NB4 (cell line): ENCODE data around the gene SORBS1.

Experiments
- MYC ChIP-seq: IDR thresholded peaks from 2 replicates; pipeline ENCODE4 v1.6.1; 2011; ENCODE audit warnings: low read depth, low read length
- POLR2A ChIP-seq: IDR thresholded peaks from 2 replicates; pipeline ENCODE4 v1.6.1; 2011; ENCODE audit warnings: mild to moderate bottlenecking; ENCODE audit not compliant: insufficient read length; ENCODE audit errors: extremely low read depth
- TF ChIP-seq, protein P1 (sequence below): IDR thresholded peaks from one replicate; pipeline ENCODE4 v1.5.1; 2012; ENCODE audit warnings: low read depth, low read length
- TF ChIP-seq, protein P2 (sequence below): IDR thresholded peaks from 2 replicates; pipeline ENCODE4 v1.6.1; 2011; ENCODE audit warnings: low read depth, low read length

DNA sequence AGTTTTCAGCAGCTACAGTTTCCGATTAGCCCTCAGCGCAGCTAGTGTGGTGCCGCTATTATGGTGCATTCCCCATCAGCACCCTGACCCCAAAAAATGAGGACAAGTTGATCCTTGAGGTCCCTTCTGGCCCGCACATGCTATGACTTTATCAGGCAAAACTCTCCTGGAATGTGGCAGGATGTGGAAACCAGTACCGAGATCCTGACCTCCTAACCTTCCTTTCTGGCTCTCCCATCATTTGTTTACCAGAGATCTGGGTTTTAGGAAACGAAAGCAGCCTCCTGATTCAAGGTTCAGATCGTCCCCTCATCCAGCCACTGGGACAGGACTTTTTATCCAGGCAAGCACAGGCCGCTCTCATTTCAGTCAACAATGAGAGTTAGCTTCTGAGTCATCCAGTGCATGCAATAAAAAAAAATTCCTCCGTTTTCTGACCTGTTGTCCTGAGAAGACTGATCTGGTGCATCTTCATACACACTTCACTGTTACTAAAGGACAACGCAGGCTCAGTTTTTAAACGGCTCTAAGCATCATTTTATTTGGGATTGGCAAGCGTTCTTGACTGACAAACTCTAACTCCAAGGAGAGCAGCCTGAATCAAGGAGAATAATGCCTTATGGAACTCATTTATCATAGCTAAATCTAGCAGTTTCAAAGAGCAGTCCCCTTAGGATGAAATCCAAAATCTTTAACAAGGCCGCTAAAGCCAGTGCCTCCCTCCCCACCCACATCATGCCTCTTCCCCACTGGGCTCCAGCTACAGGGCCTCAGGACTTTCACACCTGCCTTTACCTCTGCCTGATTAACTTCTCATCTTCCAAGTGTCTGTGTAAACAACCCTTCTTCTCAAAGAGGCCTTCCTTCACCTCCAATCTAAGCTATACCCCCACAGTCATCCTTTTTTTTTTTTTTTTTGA is 287.5 kb downstream of the SORBS1 start:
- TF ChIP-seq, protein P1, sequence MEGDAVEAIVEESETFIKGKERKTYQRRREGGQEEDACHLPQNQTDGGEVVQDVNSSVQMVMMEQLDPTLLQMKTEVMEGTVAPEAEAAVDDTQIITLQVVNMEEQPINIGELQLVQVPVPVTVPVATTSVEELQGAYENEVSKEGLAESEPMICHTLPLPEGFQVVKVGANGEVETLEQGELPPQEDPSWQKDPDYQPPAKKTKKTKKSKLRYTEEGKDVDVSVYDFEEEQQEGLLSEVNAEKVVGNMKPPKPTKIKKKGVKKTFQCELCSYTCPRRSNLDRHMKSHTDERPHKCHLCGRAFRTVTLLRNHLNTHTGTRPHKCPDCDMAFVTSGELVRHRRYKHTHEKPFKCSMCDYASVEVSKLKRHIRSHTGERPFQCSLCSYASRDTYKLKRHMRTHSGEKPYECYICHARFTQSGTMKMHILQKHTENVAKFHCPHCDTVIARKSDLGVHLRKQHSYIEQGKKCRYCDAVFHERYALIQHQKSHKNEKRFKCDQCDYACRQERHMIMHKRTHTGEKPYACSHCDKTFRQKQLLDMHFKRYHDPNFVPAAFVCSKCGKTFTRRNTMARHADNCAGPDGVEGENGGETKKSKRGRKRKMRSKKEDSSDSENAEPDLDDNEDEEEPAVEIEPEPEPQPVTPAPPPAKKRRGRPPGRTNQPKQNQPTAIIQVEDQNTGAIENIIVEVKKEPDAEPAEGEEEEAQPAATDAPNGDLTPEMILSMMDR, result no peak
- TF ChIP-seq, protein P2, sequence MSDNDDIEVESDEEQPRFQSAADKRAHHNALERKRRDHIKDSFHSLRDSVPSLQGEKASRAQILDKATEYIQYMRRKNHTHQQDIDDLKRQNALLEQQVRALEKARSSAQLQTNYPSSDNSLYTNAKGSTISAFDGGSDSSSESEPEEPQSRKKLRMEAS, result no peak
- TF ChIP-seq POLR2A (no peak), MYC (no peak)
